ENCODE results near the gene LMBRD1.

- TF ChIP-seq, protein P1, sequence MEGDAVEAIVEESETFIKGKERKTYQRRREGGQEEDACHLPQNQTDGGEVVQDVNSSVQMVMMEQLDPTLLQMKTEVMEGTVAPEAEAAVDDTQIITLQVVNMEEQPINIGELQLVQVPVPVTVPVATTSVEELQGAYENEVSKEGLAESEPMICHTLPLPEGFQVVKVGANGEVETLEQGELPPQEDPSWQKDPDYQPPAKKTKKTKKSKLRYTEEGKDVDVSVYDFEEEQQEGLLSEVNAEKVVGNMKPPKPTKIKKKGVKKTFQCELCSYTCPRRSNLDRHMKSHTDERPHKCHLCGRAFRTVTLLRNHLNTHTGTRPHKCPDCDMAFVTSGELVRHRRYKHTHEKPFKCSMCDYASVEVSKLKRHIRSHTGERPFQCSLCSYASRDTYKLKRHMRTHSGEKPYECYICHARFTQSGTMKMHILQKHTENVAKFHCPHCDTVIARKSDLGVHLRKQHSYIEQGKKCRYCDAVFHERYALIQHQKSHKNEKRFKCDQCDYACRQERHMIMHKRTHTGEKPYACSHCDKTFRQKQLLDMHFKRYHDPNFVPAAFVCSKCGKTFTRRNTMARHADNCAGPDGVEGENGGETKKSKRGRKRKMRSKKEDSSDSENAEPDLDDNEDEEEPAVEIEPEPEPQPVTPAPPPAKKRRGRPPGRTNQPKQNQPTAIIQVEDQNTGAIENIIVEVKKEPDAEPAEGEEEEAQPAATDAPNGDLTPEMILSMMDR (IDR thresholded peaks at IDR 0.05; ENCODE audit: poor library complexity): no peak
- TF ChIP-seq EZH2 (IDR thresholded peaks at IDR 0.05; ENCODE audit: borderline replicate concordance) (no peak), EZH2phosphoT487 (IDR thresholded peaks at IDR 0.05; ENCODE audit: low read depth, severe bottlenecking, unreplicated experiment) (no peak)
These were observed 46.4 kb upstream of the LMBRD1 start for GRCh38 chr6:69843189-69843588.

Measured in hepatocyte (in vitro differentiated cells).